ENCODE measurements around the gene PVR.

DNA sequence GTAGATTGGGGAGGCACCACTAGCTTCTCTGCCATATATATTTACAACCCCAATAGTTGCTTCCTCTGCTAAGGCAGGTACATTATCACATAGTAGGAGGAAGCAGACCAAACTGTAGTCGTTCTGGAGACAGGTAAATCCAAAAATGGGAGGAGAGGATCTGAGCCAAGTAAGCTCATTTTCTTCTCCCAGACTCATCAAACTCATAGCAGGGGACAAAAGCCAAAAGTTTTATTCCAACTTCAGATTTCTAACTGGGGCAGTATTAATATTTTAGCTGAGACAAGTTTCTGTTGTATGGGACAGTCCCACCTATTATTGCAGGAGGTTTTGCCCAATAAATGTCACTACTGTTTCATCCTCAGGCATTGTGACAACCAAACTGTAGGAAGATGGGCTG, 38.2 kb upstream of the PVR start:
- TF ChIP-seq, protein P1, sequence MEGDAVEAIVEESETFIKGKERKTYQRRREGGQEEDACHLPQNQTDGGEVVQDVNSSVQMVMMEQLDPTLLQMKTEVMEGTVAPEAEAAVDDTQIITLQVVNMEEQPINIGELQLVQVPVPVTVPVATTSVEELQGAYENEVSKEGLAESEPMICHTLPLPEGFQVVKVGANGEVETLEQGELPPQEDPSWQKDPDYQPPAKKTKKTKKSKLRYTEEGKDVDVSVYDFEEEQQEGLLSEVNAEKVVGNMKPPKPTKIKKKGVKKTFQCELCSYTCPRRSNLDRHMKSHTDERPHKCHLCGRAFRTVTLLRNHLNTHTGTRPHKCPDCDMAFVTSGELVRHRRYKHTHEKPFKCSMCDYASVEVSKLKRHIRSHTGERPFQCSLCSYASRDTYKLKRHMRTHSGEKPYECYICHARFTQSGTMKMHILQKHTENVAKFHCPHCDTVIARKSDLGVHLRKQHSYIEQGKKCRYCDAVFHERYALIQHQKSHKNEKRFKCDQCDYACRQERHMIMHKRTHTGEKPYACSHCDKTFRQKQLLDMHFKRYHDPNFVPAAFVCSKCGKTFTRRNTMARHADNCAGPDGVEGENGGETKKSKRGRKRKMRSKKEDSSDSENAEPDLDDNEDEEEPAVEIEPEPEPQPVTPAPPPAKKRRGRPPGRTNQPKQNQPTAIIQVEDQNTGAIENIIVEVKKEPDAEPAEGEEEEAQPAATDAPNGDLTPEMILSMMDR (conservative IDR thresholded peaks at IDR 0.05), result no peak
- TF ChIP-seq ZFX (IDR thresholded peaks at IDR 0.05), result no peak

Measured in C4-2B (cell line).